NCI-H345 treated with DMSO at 0.1 percent for 48 hours (cell line): ENCODE data around the gene LIMCH1.
A peak's percentile ranks its signal among the peaks of the same experiment; 100 is the strongest.

Experiments used
- DNase-seq: peaks from one replicate; lab custom pipeline; 2025; ENCODE audit not compliant: unreplicated experiment; lab: John Stamatoyannopoulos, UW

The LIMCH1 gene

GRCh38 chr4:41567186-41567585, 29.2 kb downstream of the LIMCH1 start:
- no peak for DNase-seq

GRCh38 chr4:41568363-41568762, 30.4 kb downstream of the LIMCH1 start:
- DNase-seq: no peak

GRCh38 chr4:41569961-41570360, 32.0 kb downstream of the LIMCH1 start:
- DNase-seq: no peak

GRCh38 chr4:41571422-41571821, 33.5 kb downstream of the LIMCH1 start:
- DNase-seq: no peak

GRCh38 chr4:41572516-41572915, 34.6 kb downstream of the LIMCH1 start:
- DNase-seq: no peak

- DNase-seq: no peak
These were observed 35.0 kb downstream of the LIMCH1 start for GRCh38 chr4:41572956-41573355.

- no peak for DNase-seq
These were observed 35.6 kb downstream of the LIMCH1 start for GRCh38 chr4:41573502-41574001.

GRCh38 chr4:41575207-41575606, 37.2 kb downstream of the LIMCH1 start:
- DNase-seq: no peak

GRCh38 chr4:41575665-41576064, 37.7 kb downstream of the LIMCH1 start:
- no peak for DNase-seq

GRCh38 chr4:41579043-41579442, 41.1 kb downstream of the LIMCH1 start:
- no peak for DNase-seq

GRCh38 chr4:41579526-41579925, 41.6 kb downstream of the LIMCH1 start:
- DNase-seq: no peak

GRCh38 chr4:41580007-41580406, 42.0 kb downstream of the LIMCH1 start:
- no peak for DNase-seq

- DNase-seq: no peak
These were observed 48.8 kb downstream of the LIMCH1 start for GRCh38 chr4:41586675-41587225.

GRCh38 chr4:41587286-41587685, 49.3 kb downstream of the LIMCH1 start:
- DNase-seq: no peak

GRCh38 chr4:41590591-41590990, 52.6 kb downstream of the LIMCH1 start:
- peak; percentile 46 for DNase-seq

- DNase-seq: no peak
These were observed 56.5 kb downstream of the LIMCH1 start for GRCh38 chr4:41594432-41594831.

GRCh38 chr4:41597494-41597893, 59.5 kb downstream of the LIMCH1 start:
- DNase-seq: no peak

- no peak for DNase-seq
These were observed 60.6 kb downstream of the LIMCH1 start for GRCh38 chr4:41598580-41598979.

GRCh38 chr4:41599192-41599786, 61.3 kb downstream of the LIMCH1 start:
- DNase-seq: no peak

- DNase-seq: no peak
These were observed 62.4 kb downstream of the LIMCH1 start for GRCh38 chr4:41600243-41600912.

GRCh38 chr4:41601025-41601424, 63.1 kb downstream of the LIMCH1 start:
- DNase-seq: no peak

- no peak for DNase-seq
These were observed 64.2 kb downstream of the LIMCH1 start for GRCh38 chr4:41602113-41602512.
